Adrenal gland (tissue), 5 donors: Measurements from ENCODE around the gene DOCK9.

Source experiments
- POLR2A ChIP-seq, 2 donors: fragments of 450-650 bp; IDR thresholded peaks; one replicate each; pipeline ENCODE4 v1.6.1; 2017; ENCODE audit warnings: antibody characterized with exemption in 2 of 2, mild to moderate bottlenecking in 2 of 2, moderate library complexity in 1 of 2
- TF ChIP-seq, protein P1 (sequence below), 6 experiments: fragments of 450-650 bp in 4 of 6; fragments of 200-600 bp in 2 of 6; sonication (generic) in 1 of 6; IDR thresholded peaks; 1 replicate in 5 of 6; 2 replicates in 1 of 6; pipeline versions ENCODE4 v1.5.1 to v1.8.0; 2016 to 2021; ENCODE audit warnings: antibody characterized with exemption in 6 of 6, mild to moderate bottlenecking in 2 of 6, moderate library complexity in 1 of 6
- donor health status: DM: no; HTN: no; CAD: no.

DNA sequence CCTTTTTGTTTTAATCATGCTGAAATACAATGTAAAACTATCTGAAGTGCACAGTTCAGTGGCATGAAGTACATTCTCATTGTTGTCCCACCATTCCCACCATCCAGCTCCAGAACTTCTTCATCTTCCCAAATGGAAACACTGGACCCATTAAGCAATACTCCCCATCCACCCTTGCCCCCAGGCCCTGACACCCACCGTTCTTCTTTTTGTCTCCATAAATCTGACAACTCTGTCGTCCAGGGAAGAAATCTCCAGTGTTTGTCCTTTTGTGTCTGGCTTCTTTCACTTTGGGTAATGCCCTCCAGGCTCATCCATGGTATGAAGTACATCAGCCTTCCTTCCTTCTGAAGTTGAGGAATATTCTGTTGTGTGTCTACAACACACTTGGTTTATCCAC is 222.7 kb downstream of the DOCK9 start:
- TF ChIP-seq, protein P1, sequence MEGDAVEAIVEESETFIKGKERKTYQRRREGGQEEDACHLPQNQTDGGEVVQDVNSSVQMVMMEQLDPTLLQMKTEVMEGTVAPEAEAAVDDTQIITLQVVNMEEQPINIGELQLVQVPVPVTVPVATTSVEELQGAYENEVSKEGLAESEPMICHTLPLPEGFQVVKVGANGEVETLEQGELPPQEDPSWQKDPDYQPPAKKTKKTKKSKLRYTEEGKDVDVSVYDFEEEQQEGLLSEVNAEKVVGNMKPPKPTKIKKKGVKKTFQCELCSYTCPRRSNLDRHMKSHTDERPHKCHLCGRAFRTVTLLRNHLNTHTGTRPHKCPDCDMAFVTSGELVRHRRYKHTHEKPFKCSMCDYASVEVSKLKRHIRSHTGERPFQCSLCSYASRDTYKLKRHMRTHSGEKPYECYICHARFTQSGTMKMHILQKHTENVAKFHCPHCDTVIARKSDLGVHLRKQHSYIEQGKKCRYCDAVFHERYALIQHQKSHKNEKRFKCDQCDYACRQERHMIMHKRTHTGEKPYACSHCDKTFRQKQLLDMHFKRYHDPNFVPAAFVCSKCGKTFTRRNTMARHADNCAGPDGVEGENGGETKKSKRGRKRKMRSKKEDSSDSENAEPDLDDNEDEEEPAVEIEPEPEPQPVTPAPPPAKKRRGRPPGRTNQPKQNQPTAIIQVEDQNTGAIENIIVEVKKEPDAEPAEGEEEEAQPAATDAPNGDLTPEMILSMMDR (IDR thresholded peaks at IDR 0.05) = no peak
- TF ChIP-seq POLR2A (IDR thresholded peaks at IDR 0.05) = no peak
